Measurements from ENCODE around the gene SACM1L.

Gene SACM1L

GRCh38 chr3:45688882-45689786 lies at the start of gene SACM1L:
TSS of gene SACM1L (plus strand) at chr3:45689396. CDS start at chr3:45689466, 70 bp downstream.
- peak; percentile 99 for DNase-seq (ENCODE audit: low spot score)

GRCh38 chr3:45640091-45640507 lies 49.1 kb upstream of the SACM1L start:
- peak; percentile 32 for DNase-seq (ENCODE audit: low spot score)

- DNase-seq (ENCODE audit: low spot score), result no peak
Observed at GRCh38 chr3:45640724-45641361, 48.4 kb upstream of the SACM1L start.

- no peak for DNase-seq (ENCODE audit: low spot score)
Observed at GRCh38 chr3:45641756-45642155, 47.4 kb upstream of the SACM1L start.

- no peak for DNase-seq (ENCODE audit: low spot score)
Observed at GRCh38 chr3:45642731-45643152, 46.5 kb upstream of the SACM1L start.

GRCh38 chr3:45644063-45644790 lies 45.0 kb upstream of the SACM1L start:
- no peak for DNase-seq (ENCODE audit: low spot score)

- DNase-seq (ENCODE audit: low spot score), result peak; percentile 62
Observed at GRCh38 chr3:45644791-45645201, 44.4 kb upstream of the SACM1L start.

GRCh38 chr3:45646051-45646585 lies 43.1 kb upstream of the SACM1L start:
- no peak for DNase-seq (ENCODE audit: low spot score)

GRCh38 chr3:45647148-45647619 lies 42.0 kb upstream of the SACM1L start:
- DNase-seq (ENCODE audit: low spot score), result peak; percentile 91

- DNase-seq (ENCODE audit: low spot score), result no peak
Observed at GRCh38 chr3:45653205-45653604, 36.0 kb upstream of the SACM1L start.

GRCh38 chr3:45654397-45654944 lies 34.7 kb upstream of the SACM1L start:
- DNase-seq (ENCODE audit: low spot score), result no peak

GRCh38 chr3:45655906-45656305 lies 33.3 kb upstream of the SACM1L start:
- DNase-seq (ENCODE audit: low spot score), result no peak

GRCh38 chr3:45656575-45657363 lies 32.4 kb upstream of the SACM1L start:
- peak; percentile 90 for DNase-seq (ENCODE audit: low spot score)

- no peak for DNase-seq (ENCODE audit: low spot score)
Observed at GRCh38 chr3:45657853-45658252, 31.3 kb upstream of the SACM1L start.

GRCh38 chr3:45659661-45660566 lies 29.3 kb upstream of the SACM1L start:
- no peak for DNase-seq (ENCODE audit: low spot score)

GRCh38 chr3:45660567-45660901 lies 28.7 kb upstream of the SACM1L start:
- no peak for DNase-seq (ENCODE audit: low spot score)

GRCh38 chr3:45664578-45664977 lies 24.6 kb upstream of the SACM1L start:
- DNase-seq (ENCODE audit: low spot score), result no peak

- DNase-seq (ENCODE audit: low spot score), result peak; percentile 75
Observed at GRCh38 chr3:45665101-45665572, 24.1 kb upstream of the SACM1L start.

GRCh38 chr3:45666757-45667431 lies 22.3 kb upstream of the SACM1L start:
- no peak for DNase-seq (ENCODE audit: low spot score)
